ENCODE data around the gene CABP2.

The CABP2 gene

DNA sequence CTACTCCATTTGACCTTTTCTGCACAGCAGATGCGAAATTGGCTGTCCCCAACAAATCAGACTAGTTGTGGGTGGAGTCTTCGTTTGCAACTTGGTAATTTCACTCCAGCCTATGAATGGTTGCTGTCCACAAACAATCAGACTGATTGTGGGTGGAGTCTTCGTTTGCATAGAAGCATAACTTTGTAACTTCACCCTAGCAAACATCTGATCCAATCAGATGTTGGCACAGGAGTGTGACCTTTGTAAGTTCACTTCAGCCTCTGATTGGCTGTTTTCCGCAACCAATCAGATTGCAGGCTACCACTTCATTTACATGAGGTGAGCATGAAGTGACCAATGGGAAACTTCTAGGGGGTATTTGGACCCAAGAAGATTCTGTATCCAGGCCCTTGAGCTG lies 16.3 kb upstream of the CABP2 start:
- Histone ChIP-seq H3K9me3 (ENCODE audit: control insufficient read depth, low read length) (peaks cover 8% of the 10 kb centered on the region), H3K79me1 (replicated peaks; ENCODE audit: low read length, poor library complexity, severe bottlenecking) (no peaks in the 10 kb centered on the region), H3K4me1 (ENCODE audit: control insufficient read depth, insufficient read depth, low read depth, low read length) (peaks cover 7% of the 10 kb centered on the region), H3K14ac (ENCODE audit: low read length in 2 of 2) (no peak overlapping the region), H4K91ac (ENCODE audit: low read length) (no peak overlapping the region), H2BK5ac (ENCODE audit: low read depth, low read length, poor library complexity, severe bottlenecking) (no peak overlapping the region), H2BK15ac (ENCODE audit: low read depth, poor library complexity, severe bottlenecking) (no peak overlapping the region), H3K27ac (ENCODE audit: low read length, poor library complexity, severe bottlenecking) (no peak overlapping the region), H2BK12ac (ENCODE audit: low read length in 2 of 2) (no peak overlapping the region), H2BK120ac (ENCODE audit: low read depth, low read length) (no peak overlapping the region), H3K4ac (ENCODE audit: low read depth in 1 of 2, low read length in 2 of 2) (no peak overlapping the region), H3K36me3 (ENCODE audit: control insufficient read depth in 1 of 2, insufficient read depth in 2 of 2, low read depth in 1 of 2, low read length in 2 of 2) (no peaks in the 10 kb centered on the region), H3K18ac (ENCODE audit: low read depth in 1 of 2, low read length in 2 of 2) (no peak overlapping the region), H3K4me3 (ENCODE audit: insufficient read depth in 1 of 2, low read depth in 1 of 2, low read length in 2 of 2) (no peak overlapping the region), H2AFZ (ENCODE audit: low read depth, low read length) (no peak overlapping the region), H3K27me3 (ENCODE audit: control insufficient read depth in 1 of 2, insufficient read depth in 1 of 2, low read length in 2 of 2) (peaks cover 0 to 9% of the 10 kb centered on the region in 2 experiments), H4K8ac (ENCODE audit: low read length) (no peak overlapping the region), H2AK5ac (ENCODE audit: low read length, severe bottlenecking) (no peak overlapping the region), H3K9ac (ENCODE audit: low read length) (no peak overlapping the region), H3K4me2 (ENCODE audit: low read length, poor library complexity, severe bottlenecking) (no peak overlapping the region), H3K23ac (ENCODE audit: low read length in 2 of 2) (no peak overlapping the region)
- no peak for DNase-seq
- 93% methylated on average over 4 of the region's 4 CpGs for WGBS

DNA sequence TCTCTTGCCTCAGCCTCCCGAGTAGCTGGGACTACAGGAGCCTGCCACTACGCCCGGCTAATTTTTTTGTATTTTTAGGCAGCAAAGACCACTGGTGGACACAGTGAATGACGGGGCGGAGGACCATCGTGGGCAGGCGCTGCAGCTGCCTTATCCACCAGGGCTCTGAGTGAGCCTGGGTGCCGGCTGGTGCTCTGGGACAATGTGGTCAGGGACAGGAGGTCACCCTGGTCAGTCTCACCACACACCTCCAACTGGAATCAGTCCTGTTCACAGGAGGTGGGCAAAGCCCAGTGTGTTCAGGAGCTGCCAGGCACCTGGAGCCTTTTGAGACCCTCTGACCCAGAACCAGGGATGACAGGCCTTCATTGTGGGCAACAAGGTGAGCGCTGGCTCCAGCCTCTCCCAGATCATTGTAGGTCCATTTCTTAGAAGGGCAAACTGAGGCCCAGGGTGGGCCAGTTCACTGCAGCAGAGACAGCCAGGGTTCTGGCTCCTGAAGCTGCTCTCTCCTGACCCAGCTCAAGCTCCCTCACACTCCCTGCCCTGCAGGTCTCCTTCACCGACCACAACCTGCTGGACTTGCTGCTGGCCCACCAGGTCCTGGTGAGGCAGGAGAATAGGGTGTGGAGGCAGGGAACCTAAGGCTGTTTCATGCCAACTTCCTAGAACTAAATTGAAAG lies 15.7 kb upstream of the CABP2 start:
- Histone ChIP-seq H4K91ac (ENCODE audit: low read length) (no peak overlapping the region), H3K36me3 (ENCODE audit: control insufficient read depth in 1 of 2, insufficient read depth in 2 of 2, low read depth in 1 of 2, low read length in 2 of 2) (no peaks in the 10 kb centered on the region), H3K27me3 (ENCODE audit: control insufficient read depth in 1 of 2, insufficient read depth in 1 of 2, low read length in 2 of 2) (peaks cover 0 to 9% of the 10 kb centered on the region in 2 experiments), H3K9ac (ENCODE audit: low read length) (no peak overlapping the region), H3K4me1 (ENCODE audit: control insufficient read depth, insufficient read depth, low read depth, low read length) (peaks cover 7% of the 10 kb centered on the region), H2BK15ac (ENCODE audit: low read depth, poor library complexity, severe bottlenecking) (no peak overlapping the region), H4K8ac (ENCODE audit: low read length) (no peak overlapping the region), H3K4ac (ENCODE audit: low read depth in 1 of 2, low read length in 2 of 2) (no peak overlapping the region), H2BK120ac (ENCODE audit: low read depth, low read length) (no peak overlapping the region), H3K9me3 (ENCODE audit: control insufficient read depth, low read length) (peaks cover 13% of the 10 kb centered on the region), H2BK5ac (ENCODE audit: low read depth, low read length, poor library complexity, severe bottlenecking) (no peak overlapping the region), H3K4me3 (ENCODE audit: insufficient read depth in 1 of 2, low read depth in 1 of 2, low read length in 2 of 2) (no peak overlapping the region), H3K79me1 (replicated peaks; ENCODE audit: low read length, poor library complexity, severe bottlenecking) (no peaks in the 10 kb centered on the region), H3K27ac (ENCODE audit: low read length, poor library complexity, severe bottlenecking) (no peak overlapping the region), H3K18ac (ENCODE audit: low read depth in 1 of 2, low read length in 2 of 2) (no peak overlapping the region), H2AK5ac (ENCODE audit: low read length, severe bottlenecking) (no peak overlapping the region), H2BK12ac (ENCODE audit: low read length in 2 of 2) (no peak overlapping the region), H3K23ac (ENCODE audit: low read length in 2 of 2) (no peak overlapping the region), H3K14ac (ENCODE audit: low read length in 2 of 2) (no peak overlapping the region), H2AFZ (ENCODE audit: low read depth, low read length) (no peak overlapping the region), H3K4me2 (ENCODE audit: low read length, poor library complexity, severe bottlenecking) (no peak overlapping the region)
- DNase-seq: no peak
- WGBS: 83% methylated on average over 10 of the region's 10 CpGs

- Histone ChIP-seq H3K9ac (ENCODE audit: low read length) (no peak overlapping the region), H3K23ac (ENCODE audit: low read length in 2 of 2) (no peak overlapping the region), H3K9me3 (ENCODE audit: control insufficient read depth, low read length) (peaks cover 20% of the 10 kb centered on the region), H3K4ac (ENCODE audit: low read depth in 1 of 2, low read length in 2 of 2) (no peak overlapping the region), H2BK5ac (ENCODE audit: low read depth, low read length, poor library complexity, severe bottlenecking) (no peak overlapping the region), H4K91ac (ENCODE audit: low read length) (no peak overlapping the region), H3K27me3 (ENCODE audit: control insufficient read depth in 1 of 2, insufficient read depth in 1 of 2, low read length in 2 of 2) (peaks cover 0 to 6% of the 10 kb centered on the region in 2 experiments), H3K36me3 (ENCODE audit: control insufficient read depth in 1 of 2, insufficient read depth in 2 of 2, low read depth in 1 of 2, low read length in 2 of 2) (no peaks in the 10 kb centered on the region), H4K8ac (ENCODE audit: low read length) (no peak overlapping the region), H2BK120ac (ENCODE audit: low read depth, low read length) (no peak overlapping the region), H2AFZ (ENCODE audit: low read depth, low read length) (no peak overlapping the region), H3K4me3 (ENCODE audit: insufficient read depth in 1 of 2, low read depth in 1 of 2, low read length in 2 of 2) (no peak overlapping the region), H2AK5ac (ENCODE audit: low read length, severe bottlenecking) (no peak overlapping the region), H3K4me1 (ENCODE audit: control insufficient read depth, insufficient read depth, low read depth, low read length) (peaks cover 3% of the 10 kb centered on the region), H3K4me2 (ENCODE audit: low read length, poor library complexity, severe bottlenecking) (no peak overlapping the region), H3K18ac (ENCODE audit: low read depth in 1 of 2, low read length in 2 of 2) (no peak overlapping the region), H3K79me1 (replicated peaks; ENCODE audit: low read length, poor library complexity, severe bottlenecking) (no peaks in the 10 kb centered on the region), H3K14ac (ENCODE audit: low read length in 2 of 2) (no peak overlapping the region), H2BK12ac (ENCODE audit: low read length in 2 of 2) (no peak overlapping the region), H3K27ac (ENCODE audit: low read length, poor library complexity, severe bottlenecking) (no peak overlapping the region), H2BK15ac (ENCODE audit: low read depth, poor library complexity, severe bottlenecking) (no peak overlapping the region)
- WGBS: 65% methylated on average over 6 of the region's 6 CpGs
- DNase-seq: no peak
Observed at GRCh38 chr11:67538306-67538705, 15.1 kb upstream of the CABP2 start.

GRCh38 chr11:67535561-67535960 lies 12.3 kb upstream of the CABP2 start:
- WGBS: 71% methylated on average over 1 of the region's 1 CpG

More at GRCh38 chr11:67535561-67535960, 12.3 kb upstream of the CABP2 start:
- Histone ChIP-seq H3K27ac (ENCODE audit: low read length, poor library complexity, severe bottlenecking) (no peak overlapping the region), H2BK5ac (ENCODE audit: low read depth, low read length, poor library complexity, severe bottlenecking) (no peak overlapping the region), H3K14ac (ENCODE audit: low read length in 2 of 2) (no peak overlapping the region), H3K18ac (ENCODE audit: low read depth in 1 of 2, low read length in 2 of 2) (no peak overlapping the region), H3K9ac (ENCODE audit: low read length) (no peak overlapping the region), H3K27me3 (ENCODE audit: control insufficient read depth in 1 of 2, insufficient read depth in 1 of 2, low read length in 2 of 2) (no peaks in the 10 kb centered on the region), H2BK120ac (ENCODE audit: low read depth, low read length) (no peak overlapping the region), H3K79me1 (replicated peaks; ENCODE audit: low read length, poor library complexity, severe bottlenecking) (no peaks in the 10 kb centered on the region), H3K23ac (ENCODE audit: low read length in 2 of 2) (no peak overlapping the region), H3K4me3 (ENCODE audit: insufficient read depth in 1 of 2, low read depth in 1 of 2, low read length in 2 of 2) (no peak overlapping the region), H3K4me2 (ENCODE audit: low read length, poor library complexity, severe bottlenecking) (no peak overlapping the region), H2AFZ (ENCODE audit: low read depth, low read length) (no peak overlapping the region), H3K4ac (ENCODE audit: low read depth in 1 of 2, low read length in 2 of 2) (no peak overlapping the region), H3K36me3 (ENCODE audit: control insufficient read depth in 1 of 2, insufficient read depth in 2 of 2, low read depth in 1 of 2, low read length in 2 of 2) (no peaks in the 10 kb centered on the region), H3K4me1 (ENCODE audit: control insufficient read depth, insufficient read depth, low read depth, low read length) (no peaks in the 10 kb centered on the region), H3K9me3 (ENCODE audit: control insufficient read depth, low read length) (peaks cover 29% of the 10 kb centered on the region), H4K91ac (ENCODE audit: low read length) (no peak overlapping the region), H4K8ac (ENCODE audit: low read length) (no peak overlapping the region), H2BK12ac (ENCODE audit: low read length in 2 of 2) (no peak overlapping the region), H2AK5ac (ENCODE audit: low read length, severe bottlenecking) (no peak overlapping the region), H2BK15ac (ENCODE audit: low read depth, poor library complexity, severe bottlenecking) (no peak overlapping the region)
- DNase-seq: no peak

Data from mesenchymal stem cell (in vitro differentiated cells and primary cell).